Activated CD8-positive, alpha-beta memory T cell treated with anti-CD3 and anti-CD28 coated beads for 1 hour (primary cell): ENCODE measurements around the gene EHHADH.

Experiments
- DNase-seq, 2 donors: peaks; one replicate each; pipeline ENCODE4 v3.0.0-alpha.2; 2020; ENCODE audit warnings: low read depth in 1 of 2; ENCODE audit errors: extremely low read depth in 1 of 2

EHHADH gene

DNA sequence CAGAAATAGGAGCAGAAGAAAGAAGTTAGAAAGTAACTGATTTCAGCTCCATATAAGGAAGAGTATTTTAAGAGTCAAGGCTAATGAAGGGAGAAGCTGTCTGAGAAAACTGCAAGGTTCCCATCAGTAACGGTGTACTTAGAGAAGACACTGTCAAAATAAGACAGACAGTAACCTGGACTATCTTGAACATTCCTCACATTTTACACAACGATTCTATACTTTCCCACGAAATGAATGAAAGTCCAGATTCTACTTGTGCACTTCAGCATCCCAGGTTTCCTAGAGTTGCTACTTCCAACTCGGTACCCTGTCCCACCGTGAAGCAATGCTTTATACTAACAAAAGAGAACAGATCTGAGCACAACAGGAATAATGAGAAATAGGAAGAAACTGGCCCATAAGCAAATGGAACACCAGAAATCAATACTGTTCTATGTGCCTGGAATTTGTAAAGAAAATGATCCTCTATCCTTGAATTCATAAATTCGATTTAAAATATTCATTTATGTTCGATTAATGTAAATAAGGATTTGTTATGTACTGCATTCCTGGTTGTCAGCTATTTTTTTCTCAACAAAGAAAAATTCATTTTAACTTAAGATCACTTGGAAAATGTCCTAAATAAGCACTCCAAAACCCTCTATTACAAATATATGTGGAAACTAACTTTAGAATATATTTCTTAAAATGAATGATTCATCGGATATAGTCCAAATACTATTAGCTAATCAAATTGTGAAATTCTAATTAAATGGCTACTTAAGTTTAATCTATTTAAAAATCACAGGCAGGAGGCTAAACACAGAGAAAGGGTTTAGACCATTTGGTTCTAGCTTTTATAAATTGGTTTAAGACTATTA lies 102.5 kb downstream of the EHHADH start:
- DNase-seq = no peak

- no peak for DNase-seq
Observed at GRCh38 chr3:185150561-185150960, 103.3 kb downstream of the EHHADH start.

GRCh38 chr3:185149591-185149990 lies 104.3 kb downstream of the EHHADH start:
- DNase-seq = no peak

DNA sequence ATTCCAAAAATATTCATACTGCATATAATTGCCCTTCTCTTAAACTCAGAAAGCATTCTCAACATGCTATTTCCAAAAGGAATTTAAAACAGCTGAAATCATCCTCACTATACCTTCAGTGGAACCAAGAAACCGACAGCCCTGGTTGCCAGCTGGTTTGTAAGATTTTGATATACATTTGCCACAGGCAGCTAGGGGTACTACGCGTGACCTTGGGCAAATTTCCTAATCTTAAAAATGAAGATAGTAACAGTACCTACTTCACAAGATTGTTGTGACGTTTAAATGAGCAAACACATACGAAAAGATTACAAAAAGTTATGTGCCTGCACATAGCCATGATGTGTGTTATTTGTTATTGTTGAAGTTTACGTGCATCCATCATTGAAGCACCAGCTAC lies 108.3 kb downstream of the EHHADH start:
- DNase-seq = no peak

DNA sequence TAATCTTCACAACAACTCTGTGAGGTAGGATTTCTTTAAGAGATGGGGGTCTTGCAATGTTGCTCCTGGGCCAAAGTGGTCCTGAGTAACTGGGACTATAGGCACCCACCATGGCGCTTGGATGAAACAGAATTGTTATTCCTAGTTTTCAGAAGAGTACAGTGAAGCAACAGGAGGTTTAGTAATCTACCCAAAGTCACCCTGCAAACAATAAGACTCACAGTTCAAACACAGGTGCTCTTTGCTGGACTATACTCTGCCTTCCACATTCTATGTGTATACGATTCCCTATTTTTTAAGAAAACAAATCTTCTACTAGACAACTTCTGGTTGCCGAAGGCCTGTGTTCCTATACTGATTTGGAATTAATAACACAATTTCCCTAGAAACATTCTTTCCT lies 109.1 kb downstream of the EHHADH start:
- no peak for DNase-seq
